Activated naive CD8-positive, alpha-beta T cell (primary cell): ENCODE results near the gene FEM1A.
A peak's percentile ranks its signal among the peaks of the same experiment; 100 is the strongest.
"Not testable (repeated sequence)": the region's sequence is repeated elsewhere in the genome, so short reads cannot be mapped to it uniquely, and the experiment has no call there.

Source experiments
- H3K27ac Mint-ChIP-seq: one replicate; pipeline ENCODE4 v1.8.0; 2021; ENCODE audit warnings: mixed read lengths
- H3K27me3 Mint-ChIP-seq: one replicate; pipeline ENCODE4 v1.8.0; 2021; ENCODE audit warnings: mixed read lengths
- H3K36me3 Mint-ChIP-seq: one replicate; pipeline ENCODE4 v1.8.0; 2021; ENCODE audit warnings: mixed read lengths
- H3K4me1 Mint-ChIP-seq: one replicate; pipeline ENCODE4 v1.8.0; 2021; ENCODE audit warnings: low read depth, mixed read lengths
- H3K4me3 Mint-ChIP-seq: one replicate; pipeline ENCODE4 v1.8.0; 2021; ENCODE audit warnings: mild to moderate bottlenecking, mixed read lengths
- H3K9me3 Mint-ChIP-seq: one replicate; pipeline ENCODE4 v1.8.0; 2021; ENCODE audit warnings: low read depth, mixed read lengths

FEM1A gene

DNA sequence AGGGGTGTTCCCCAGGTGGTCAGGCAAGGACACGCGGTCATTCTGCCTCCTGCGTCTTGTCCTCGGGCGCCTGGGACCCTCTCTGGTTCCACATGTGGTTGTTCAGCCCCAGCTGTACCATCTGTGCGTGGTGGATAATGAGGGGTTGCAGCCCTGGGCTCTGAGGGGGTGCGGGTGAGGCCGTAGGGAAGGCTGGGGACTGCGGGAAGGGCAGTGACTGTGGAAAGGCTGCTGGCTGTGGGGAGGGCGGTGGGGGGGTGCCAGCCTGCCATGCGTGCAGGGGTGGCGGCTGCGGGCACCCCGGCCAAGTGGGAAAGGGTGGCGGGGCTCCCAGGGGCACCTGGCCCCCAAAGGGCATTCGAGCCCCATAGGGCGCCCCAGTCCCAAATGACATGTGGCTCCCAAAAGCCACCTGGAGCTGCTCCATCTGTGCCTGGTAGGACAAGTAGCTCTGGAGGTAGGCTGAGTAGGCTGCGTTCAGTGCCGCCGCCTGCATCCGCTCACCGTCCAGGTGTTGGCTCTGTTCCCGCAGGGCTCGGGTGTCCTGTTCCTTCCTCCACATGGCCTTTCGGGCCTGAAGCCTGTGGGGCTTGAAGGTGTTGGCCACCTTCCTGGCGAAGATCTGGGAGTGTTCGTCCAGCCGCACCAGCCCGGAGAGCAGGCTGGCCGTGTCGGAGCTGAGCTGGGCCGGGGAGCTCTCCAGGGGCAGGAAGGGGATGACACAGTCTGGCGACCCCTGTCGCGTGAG is 24.8 kb downstream of the FEM1A start:
- Mint-ChIP-seq H3K27ac (no peak overlapping the region), H3K4me3 (no peak overlapping the region), H3K9me3 (no peaks in the 10 kb centered on the region), H3K27me3 (no peaks in the 10 kb centered on the region), H3K36me3 (peaks cover 1% of the 10 kb centered on the region), H3K4me1 (peaks cover 9% of the 10 kb centered on the region)

DNA sequence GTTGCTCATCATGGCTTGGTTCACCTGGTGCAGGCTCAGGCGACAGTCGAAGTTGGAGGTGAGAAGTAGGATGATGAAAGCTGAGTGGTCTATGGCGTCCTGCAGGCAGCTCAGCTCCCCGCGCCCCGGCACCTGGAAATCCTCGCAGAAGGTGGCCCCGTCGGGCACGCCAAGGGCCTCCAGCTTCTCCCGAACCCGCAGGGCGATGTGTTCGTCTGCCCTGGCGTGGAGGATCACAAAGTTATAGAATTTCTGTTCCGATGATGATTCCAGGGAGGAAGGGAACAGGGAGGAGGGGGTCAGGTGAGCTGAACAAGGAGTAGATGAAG is 25.4 kb downstream of the FEM1A start:
- H3K27ac Mint-ChIP-seq, result no peak overlapping the region

DNA sequence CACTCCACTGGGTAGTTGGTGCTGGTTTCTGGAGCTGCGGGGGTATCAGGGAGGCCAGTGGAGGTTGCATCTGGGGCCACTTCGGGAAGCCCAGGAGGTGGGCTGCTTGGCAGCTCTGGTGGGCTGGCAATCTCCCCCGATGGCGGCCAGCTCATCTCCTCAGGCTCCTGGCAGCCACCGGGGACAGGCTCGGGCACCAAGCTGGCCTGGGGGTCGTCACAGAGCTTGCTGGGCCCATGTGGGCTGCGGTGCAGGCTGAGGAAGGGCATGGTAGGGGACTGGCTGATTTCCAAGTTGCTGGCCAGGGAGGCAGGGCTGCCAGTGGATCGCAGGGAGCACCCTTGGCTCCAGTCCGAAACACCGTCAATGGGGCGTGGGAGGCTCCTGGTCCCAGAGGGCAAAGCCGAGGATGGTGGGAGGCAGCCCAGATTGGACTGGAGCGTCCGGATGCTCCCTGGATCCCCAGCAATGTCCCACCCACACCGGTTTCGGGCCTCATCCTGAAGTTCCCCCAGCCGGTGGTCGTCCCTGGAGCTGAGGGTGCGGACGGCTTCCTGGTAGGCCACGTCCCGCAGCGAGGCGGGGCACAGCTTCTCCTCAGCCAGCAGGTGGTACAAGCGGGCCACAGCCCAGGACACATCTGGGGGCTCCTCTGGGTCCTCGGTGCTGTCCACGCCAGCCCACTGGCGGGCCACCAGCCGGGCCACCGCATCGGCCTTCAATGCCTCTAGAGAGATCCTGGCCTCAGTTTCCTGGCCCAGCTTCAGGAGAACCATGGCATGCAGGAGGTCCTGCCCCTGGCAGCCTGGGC is 26.1 kb downstream of the FEM1A start:
- no peaks in the 10 kb centered on the region for H3K27me3 Mint-ChIP-seq
- H3K4me3 Mint-ChIP-seq, result no peak overlapping the region
- peak overlapping the region; percentile 58 for H3K27ac Mint-ChIP-seq
- H3K36me3 Mint-ChIP-seq, result peaks cover 2% of the 10 kb centered on the region
- no peaks in the 10 kb centered on the region for H3K9me3 Mint-ChIP-seq
- H3K4me1 Mint-ChIP-seq, result peaks cover 9% of the 10 kb centered on the region

More for the DNA sequence above, 25.4 kb downstream of the FEM1A start:
- Mint-ChIP-seq H3K4me3 (no peak overlapping the region), H3K4me1 (peaks cover 7% of the 10 kb centered on the region), H3K36me3 (peaks cover 2% of the 10 kb centered on the region), H3K9me3 (no peaks in the 10 kb centered on the region), H3K27me3 (no peaks in the 10 kb centered on the region)

DNA sequence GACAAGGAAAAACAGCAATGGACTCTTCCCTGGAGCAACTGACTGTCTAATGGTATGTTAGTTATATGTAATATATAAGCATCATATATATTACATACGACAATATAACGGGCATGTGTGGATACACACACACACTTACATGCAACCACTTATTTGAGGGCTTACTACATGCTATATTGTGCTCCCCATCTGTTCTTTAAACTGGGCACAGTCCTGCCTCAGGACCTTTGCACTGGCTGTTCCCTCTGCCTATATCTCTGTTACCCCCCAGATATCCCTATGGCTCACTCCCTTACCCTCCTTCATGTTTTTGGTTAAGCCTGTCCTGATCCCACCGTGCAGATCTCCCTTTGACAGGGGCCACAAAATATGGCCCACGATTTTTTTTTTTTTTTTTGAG is 29.7 kb downstream of the FEM1A start:
- peaks cover 2% of the 10 kb centered on the region for H3K36me3 Mint-ChIP-seq
- peaks cover 2% of the 10 kb centered on the region for H3K4me1 Mint-ChIP-seq
- no peaks in the 10 kb centered on the region for H3K9me3 Mint-ChIP-seq
- H3K27ac Mint-ChIP-seq, result no peak overlapping the region
- no peak overlapping the region for H3K4me3 Mint-ChIP-seq
- H3K27me3 Mint-ChIP-seq, result no peaks in the 10 kb centered on the region

DNA sequence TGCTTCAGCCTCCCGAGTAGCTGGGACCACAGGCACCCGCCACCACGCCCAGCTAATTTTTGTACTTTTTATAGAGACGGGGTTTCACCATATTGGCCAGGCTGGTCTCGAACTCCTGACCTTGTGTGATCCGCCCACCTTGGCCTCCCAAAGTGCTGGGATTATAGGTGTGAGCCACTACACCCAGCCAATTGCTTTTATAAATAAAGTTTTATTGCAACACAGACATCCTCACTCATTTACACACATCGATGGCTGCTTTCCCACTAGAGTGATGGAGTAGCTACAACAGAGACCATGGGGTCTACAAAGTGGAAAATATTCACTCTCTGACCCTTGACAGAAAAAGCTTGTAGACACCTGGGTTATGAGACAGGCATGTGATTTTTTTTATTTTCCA is 30.8 kb downstream of the FEM1A start:
- not testable (repeated sequence) for H3K4me1 Mint-ChIP-seq, H3K36me3 Mint-ChIP-seq, H3K27ac Mint-ChIP-seq, H3K27me3 Mint-ChIP-seq, H3K9me3 Mint-ChIP-seq, H3K4me3 Mint-ChIP-seq

DNA sequence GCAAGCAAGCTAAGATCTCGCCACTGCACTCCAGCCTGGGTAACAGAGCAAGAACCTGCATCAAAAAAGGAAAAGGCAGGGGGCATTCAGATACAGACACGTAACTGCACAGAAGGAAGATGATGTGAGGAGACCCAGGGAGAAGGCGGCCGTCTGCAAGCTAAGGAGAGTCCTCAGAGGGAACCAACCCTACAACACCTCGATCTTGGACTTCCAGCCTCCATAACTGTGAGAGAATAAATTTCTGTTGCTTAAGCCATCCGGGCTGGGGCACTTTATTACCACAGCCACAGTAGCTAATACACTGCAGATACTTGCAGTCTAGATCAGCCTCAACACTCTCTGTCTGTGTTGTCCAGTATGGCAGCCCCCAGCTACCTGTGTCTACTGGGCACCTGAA is 32.0 kb downstream of the FEM1A start:
- Mint-ChIP-seq H3K27me3 (no peaks in the 10 kb centered on the region), H3K36me3 (peaks cover 2% of the 10 kb centered on the region), H3K4me1 (peaks cover 3% of the 10 kb centered on the region)

DNA sequence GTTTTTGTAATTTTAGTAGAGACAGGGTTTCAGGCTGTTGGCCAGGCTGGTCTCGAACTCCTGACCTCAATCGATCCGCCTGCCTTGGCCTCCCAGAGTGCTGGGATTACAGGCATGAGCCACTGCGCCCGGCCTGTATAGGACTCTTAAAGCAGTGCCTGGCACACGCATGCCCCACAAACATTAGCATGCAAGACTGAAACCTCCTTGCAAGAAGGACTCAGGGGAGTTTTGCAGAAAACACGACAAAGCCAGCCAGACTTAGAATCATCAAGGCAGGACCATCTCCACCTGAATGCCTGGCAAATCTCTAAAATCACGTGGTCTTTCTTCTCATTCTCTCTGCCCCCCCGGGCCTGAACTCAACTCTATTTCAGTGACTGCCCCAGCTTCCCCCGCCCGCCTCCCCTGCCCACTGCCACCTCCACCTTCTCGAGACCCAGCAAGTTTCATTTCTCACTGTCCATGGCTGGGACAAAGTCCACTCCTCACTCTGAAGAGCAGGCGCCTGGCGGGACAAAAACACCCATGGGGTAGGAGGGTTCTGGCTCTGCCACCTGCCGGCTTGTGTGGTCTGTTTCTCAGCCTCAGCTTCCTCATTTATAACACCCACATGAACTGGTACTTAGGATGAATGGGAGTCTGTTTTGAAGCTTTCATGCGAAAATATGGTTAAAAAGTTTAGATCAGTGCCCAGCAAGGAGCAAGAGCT is 37.6 kb downstream of the FEM1A start:
- Mint-ChIP-seq H3K27me3 (no peaks in the 10 kb centered on the region), H3K4me3 (peak overlapping the region; percentile 74), H3K27ac (peak overlapping the region; percentile 73), H3K9me3 (no peaks in the 10 kb centered on the region), H3K4me1 (peaks cover 24% of the 10 kb centered on the region), H3K36me3 (no peaks in the 10 kb centered on the region)

More for the DNA sequence above, 32.0 kb downstream of the FEM1A start:
- H3K27ac Mint-ChIP-seq, result no peak overlapping the region
- H3K9me3 Mint-ChIP-seq, result no peaks in the 10 kb centered on the region
- no peak overlapping the region for H3K4me3 Mint-ChIP-seq

DNA sequence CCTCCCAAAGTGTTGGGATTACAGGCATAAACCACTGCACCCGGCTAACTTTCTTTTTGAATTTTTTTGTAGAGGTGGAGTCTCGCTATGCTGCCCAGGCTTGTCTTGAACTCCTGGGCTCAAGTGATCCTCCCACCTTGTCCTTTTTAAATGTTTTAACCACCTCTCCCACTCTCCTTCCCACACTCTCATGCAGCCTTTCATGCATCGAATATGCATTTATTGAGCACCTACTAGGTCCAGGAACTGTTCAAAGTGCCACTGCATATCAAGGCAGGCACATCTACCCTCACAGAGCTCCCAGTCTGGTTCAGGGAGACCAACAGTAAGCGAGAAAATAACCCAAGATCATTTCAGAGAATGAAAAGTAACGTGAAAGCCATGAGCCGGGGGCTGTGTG is 38.8 kb downstream of the FEM1A start:
- peak overlapping the region; percentile 92 for H3K27ac Mint-ChIP-seq
- H3K9me3 Mint-ChIP-seq, result no peaks in the 10 kb centered on the region
- H3K4me1 Mint-ChIP-seq, result peaks cover 24% of the 10 kb centered on the region
- no peaks in the 10 kb centered on the region for H3K27me3 Mint-ChIP-seq
- H3K36me3 Mint-ChIP-seq, result no peaks in the 10 kb centered on the region
- peak overlapping the region; percentile 95 for H3K4me3 Mint-ChIP-seq

DNA sequence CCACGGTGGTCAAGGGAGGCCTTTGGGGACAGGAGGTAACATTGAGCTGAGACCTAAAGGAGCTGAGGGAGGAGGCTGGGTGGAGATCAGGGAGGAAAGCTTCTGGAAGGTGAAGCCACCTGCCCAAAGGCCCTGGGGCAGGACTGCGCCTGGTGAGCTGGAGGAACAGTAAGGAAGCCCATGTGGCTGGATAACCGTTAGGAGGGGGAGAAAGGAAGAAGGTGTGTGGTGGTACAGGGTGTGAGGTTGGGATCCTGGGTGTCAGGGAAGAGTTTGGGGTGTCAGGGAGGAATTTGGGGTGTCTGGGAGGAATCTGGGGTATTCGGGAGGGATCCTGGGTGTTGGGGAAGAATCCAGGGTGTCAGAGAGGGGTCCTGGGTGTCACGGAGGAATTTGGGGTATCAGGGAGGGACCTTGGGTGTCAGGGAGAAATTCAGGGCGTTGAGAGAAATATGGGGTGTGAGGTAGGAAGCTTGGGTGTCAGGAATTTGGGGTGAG is 39.3 kb downstream of the FEM1A start:
- peak overlapping the region; percentile 95 for H3K4me3 Mint-ChIP-seq
- H3K27ac Mint-ChIP-seq, result peak overlapping the region; percentile 92
- no peaks in the 10 kb centered on the region for H3K36me3 Mint-ChIP-seq
- no peaks in the 10 kb centered on the region for H3K27me3 Mint-ChIP-seq
- no peaks in the 10 kb centered on the region for H3K9me3 Mint-ChIP-seq
- H3K4me1 Mint-ChIP-seq, result peaks cover 24% of the 10 kb centered on the region

DNA sequence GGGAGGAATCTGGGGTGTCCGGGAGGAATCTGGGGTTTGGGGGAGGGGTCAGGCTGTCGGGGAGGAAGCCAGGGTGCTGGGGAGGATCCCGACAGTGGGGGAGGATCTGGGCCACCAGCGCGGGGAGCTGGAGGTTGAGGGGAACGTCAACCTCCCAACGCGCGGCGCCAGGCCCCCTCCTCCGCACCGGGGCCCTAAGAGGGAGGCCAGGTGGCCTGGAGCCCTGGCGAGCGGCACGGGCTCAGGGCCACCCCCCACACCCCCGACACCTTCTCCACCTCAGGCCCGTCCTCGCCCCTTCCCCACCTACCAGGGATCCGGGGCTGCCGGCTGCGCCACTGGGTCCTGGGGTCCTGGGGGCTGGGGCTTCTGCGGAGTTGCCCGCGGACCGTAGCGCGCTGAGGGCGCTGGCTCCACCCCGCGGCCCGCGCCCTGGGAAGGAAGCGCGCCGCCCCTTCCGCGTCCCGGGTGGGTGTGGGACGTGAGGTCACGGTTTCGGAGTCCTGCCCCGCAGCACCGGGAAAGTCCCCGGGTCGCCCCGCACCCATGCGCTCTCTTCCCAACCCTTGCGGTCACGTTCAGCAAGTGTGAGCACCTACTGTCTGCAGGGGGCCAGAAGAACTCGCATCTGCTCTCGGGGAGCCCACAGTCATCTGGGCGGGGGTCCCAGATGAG is 39.9 kb downstream of the FEM1A start, which contains the start of gene TICAM1:
TICAM1 (minus strand) TSS at position 409 of the 675 bp plus-strand sequence. CDS start 13,335 bp downstream, outside the sequence.
- Mint-ChIP-seq H3K4me1 (peaks cover 24% of the 10 kb centered on the region), H3K4me3 (peak within 1 kb of the TSS; percentile 95), H3K36me3 (no peaks in the 10 kb centered on the region), H3K9me3 (no peaks in the 10 kb centered on the region), H3K27ac (peak within 1 kb of the TSS; percentile 92), H3K27me3 (no peaks in the 10 kb centered on the region)

DNA sequence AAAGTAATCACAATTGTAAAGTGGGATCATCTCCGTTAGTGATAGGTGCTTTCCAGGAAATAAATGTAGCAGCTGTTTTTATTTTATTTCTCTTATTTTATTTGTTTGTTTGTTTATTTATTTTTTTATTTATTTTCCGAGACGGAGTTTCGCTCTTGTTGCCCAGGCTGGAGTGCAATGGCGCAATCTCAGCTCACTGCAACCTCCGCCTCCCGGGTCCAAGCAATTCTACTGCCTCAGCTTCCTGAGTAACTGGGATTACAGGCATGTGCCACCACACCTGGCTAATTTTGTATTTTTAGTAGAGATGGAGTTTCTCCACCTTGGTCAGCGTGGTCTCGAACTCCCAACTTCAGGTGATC is 40.4 kb downstream of the FEM1A start:
- not testable (repeated sequence) for H3K27me3 Mint-ChIP-seq, H3K9me3 Mint-ChIP-seq, H3K36me3 Mint-ChIP-seq
- peak overlapping the region; percentile 95 for H3K4me3 Mint-ChIP-seq
- H3K4me1 Mint-ChIP-seq, result peaks cover 24% of the 10 kb centered on the region
- peak overlapping the region; percentile 66 for H3K27ac Mint-ChIP-seq

DNA sequence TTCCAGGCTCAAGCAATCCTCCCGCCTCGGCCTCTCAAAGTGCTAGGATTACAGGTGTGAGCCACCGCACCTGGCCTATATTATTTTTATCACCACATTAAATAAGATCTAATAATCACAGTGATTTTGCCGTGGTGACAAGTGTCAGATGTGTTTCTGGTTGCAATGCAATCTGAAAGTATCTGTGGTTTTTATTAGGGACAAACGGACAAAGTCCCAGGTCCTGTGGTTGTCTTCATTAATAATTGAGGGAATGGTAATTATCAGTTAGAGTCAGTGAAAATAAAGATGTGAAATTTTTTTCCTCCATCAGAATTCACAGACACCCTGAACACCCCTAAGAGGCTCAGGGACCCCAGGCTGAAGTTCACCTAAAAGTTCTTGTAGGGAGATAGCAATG is 41.2 kb downstream of the FEM1A start:
- H3K4me1 Mint-ChIP-seq, result peaks cover 23% of the 10 kb centered on the region
- H3K9me3 Mint-ChIP-seq, result no peaks in the 10 kb centered on the region
- no peaks in the 10 kb centered on the region for H3K36me3 Mint-ChIP-seq
- H3K27me3 Mint-ChIP-seq, result no peaks in the 10 kb centered on the region
- peak overlapping the region; percentile 64 for H3K27ac Mint-ChIP-seq
- peak overlapping the region; percentile 75 for H3K4me3 Mint-ChIP-seq

DNA sequence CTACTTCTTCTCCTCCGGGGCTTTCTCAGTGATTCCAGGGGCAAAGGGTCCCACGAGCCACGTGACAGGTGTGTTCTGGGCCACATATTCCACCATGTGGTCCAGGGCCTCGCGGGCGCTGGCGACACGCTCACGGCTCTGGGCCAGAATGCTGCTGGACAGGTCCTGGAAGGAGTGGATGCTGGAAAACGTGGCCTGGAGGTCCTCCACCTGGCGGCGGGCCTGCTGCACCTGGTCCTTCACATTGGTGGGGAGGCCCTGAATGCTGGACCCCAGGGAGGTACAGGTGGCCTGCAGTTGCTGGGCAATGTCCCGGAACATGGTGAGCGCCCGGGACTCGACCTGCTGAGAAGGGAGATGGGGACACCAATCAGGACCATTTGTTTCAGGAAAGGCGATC is 47.7 kb downstream of the FEM1A start:
- no peaks in the 10 kb centered on the region for H3K9me3 Mint-ChIP-seq
- no peaks in the 10 kb centered on the region for H3K27me3 Mint-ChIP-seq
- H3K4me3 Mint-ChIP-seq, result no peak overlapping the region
- no peak overlapping the region for H3K27ac Mint-ChIP-seq
- H3K4me1 Mint-ChIP-seq, result no peaks in the 10 kb centered on the region
- peaks cover 4% of the 10 kb centered on the region for H3K36me3 Mint-ChIP-seq

DNA sequence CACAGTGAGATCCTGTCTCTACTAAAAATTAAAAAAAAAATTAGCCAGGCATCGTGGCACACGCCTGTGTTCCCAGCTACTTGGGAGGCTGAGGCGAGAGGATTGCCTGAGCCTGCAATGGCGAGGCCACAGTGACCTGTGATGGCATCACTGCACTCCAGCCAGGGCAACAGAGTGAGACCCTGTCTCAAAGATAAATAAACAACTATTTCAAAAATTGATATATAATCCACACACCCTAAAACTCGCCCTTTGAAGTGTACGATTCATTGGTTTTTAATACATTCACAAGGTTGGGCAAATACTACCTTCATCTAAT is 52.1 kb downstream of the FEM1A start:
- H3K4me1 Mint-ChIP-seq, result no peaks in the 10 kb centered on the region
- peaks cover 4% of the 10 kb centered on the region for H3K36me3 Mint-ChIP-seq

More for the DNA sequence above, 52.1 kb downstream of the FEM1A start:
- Mint-ChIP-seq H3K27ac (no peak overlapping the region), H3K4me3 (no peak overlapping the region), H3K9me3 (no peaks in the 10 kb centered on the region), H3K27me3 (no peaks in the 10 kb centered on the region)
